ENCODE results near the gene DPEP1. TPM values are rescaled to one million over a fixed set of nuclear protein-coding genes. Genes with fewer than 3 reads are reported as not detected.

The DPEP1 gene
- total RNA-seq, 1 experiment from 2014 or later = 1.1 TPM

GRCh38 chr16:89567656-89568594 lies 45.5 kb upstream of the DPEP1 start:
- DNase-seq = no peak
- no peak overlapping the region for H3K4me3 Mint-ChIP-seq
- Histone ChIP-seq H3K23ac (ENCODE audit: insufficient read length, low read depth, low read length) (no peak overlapping the region), H3K27me3 (ENCODE audit: insufficient read depth, low read length) (no peaks in the 10 kb centered on the region), H3K56ac (ENCODE audit: insufficient read length, low read depth, low read length) (no peak overlapping the region), H2AFZ (ENCODE audit: low read length) (no peak overlapping the region), H4K91ac (ENCODE audit: insufficient read length, low read depth, low read length) (no peak overlapping the region), H3K79me1 (ENCODE audit: insufficient read depth, low read depth, low read length, poor library complexity, severe bottlenecking) (no peaks in the 10 kb centered on the region), H4K8ac (replicated peaks; ENCODE audit: insufficient read length, low read depth, low read length) (no peak overlapping the region), H3K4me2 (ENCODE audit: insufficient read depth, insufficient read length, low read length) (no peak overlapping the region), H3T11ph (ENCODE audit: low read length) (no peak overlapping the region), H2BK15ac (ENCODE audit: low read depth, low read length) (no peak overlapping the region), H3K18ac (ENCODE audit: insufficient read length, low read depth, low read length) (no peak overlapping the region), H2BK12ac (ENCODE audit: insufficient read length, low read depth, low read length) (no peak overlapping the region), H3K9ac (ENCODE audit: extremely low read depth, insufficient read length, low read length) (no peak overlapping the region), H3K4ac (ENCODE audit: low read depth, low read length) (no peak overlapping the region), H3K27ac (ENCODE audit: insufficient read length, low read depth, low read length) (no peak overlapping the region), H3K79me2 (ENCODE audit: insufficient read depth, low read length) (no peaks in the 10 kb centered on the region), H3K4me1 (ENCODE audit: insufficient read depth, low read length) (no peaks in the 10 kb centered on the region), H2BK5ac (ENCODE audit: insufficient read length, low read length) (no peak overlapping the region), H4K5ac (ENCODE audit: insufficient read length, low read depth, low read length) (no peak overlapping the region), H2BK20ac (ENCODE audit: low read depth, low read length, poor library complexity, severe bottlenecking) (no peak overlapping the region), H3K9me3 (ENCODE audit: control insufficient read depth, low read depth, low read length) (no peaks in the 10 kb centered on the region), H3K14ac (ENCODE audit: insufficient read depth, low read length) (no peak overlapping the region), H4K20me1 (ENCODE audit: control insufficient read depth, insufficient read depth, insufficient read length) (no peaks in the 10 kb centered on the region), H2AK5ac (ENCODE audit: insufficient read length, low read length) (no peak overlapping the region), H3K23me2 (ENCODE audit: insufficient read length, low read depth, low read length, poor library complexity, severe bottlenecking) (peaks cover 6% of the 10 kb centered on the region), H2BK120ac (ENCODE audit: low read depth, low read length, poor library complexity, severe bottlenecking) (no peak overlapping the region)
- H3K4me1 Mint-ChIP-seq = peaks cover 28 to 29% of the 10 kb centered on the region in 2 experiments
- peaks cover 8 to 28% (median 14%) of the 10 kb centered on the region in 3 experiments; a peak in 6 of 7 replicates for H3K36me3 Mint-ChIP-seq (ENCODE audit: insufficient read depth in 1 of 3, low read depth in 3 of 3)
- H3K27me3 Mint-ChIP-seq (ENCODE audit: low read depth) = peaks cover 17% of the 10 kb centered on the region
- TF ChIP-seq CTCF (conservative IDR thresholded peaks at IDR 0.05) = no peak
- no peaks in the 10 kb centered on the region for H3K9me3 Mint-ChIP-seq
- H3K27ac Mint-ChIP-seq = no peak overlapping the region
- WGBS (ENCODE audit: extremely low coverage, insufficient read length, low lambda C conversion rate) = no CpG with 5 or more reads among the region's 30 CpGs

Measured in H9 (cell line).